GM18511 (cell line): Measurements from ENCODE around the gene C17orf50.

Source experiments
- ATAC-seq: cut with Tn5 transposase; IDR thresholded peaks from one replicate; pipeline ENCODE4 v1.9.1; 2021; ENCODE audit warnings: mild to moderate bottlenecking, moderate library complexity; ENCODE audit not compliant: unreplicated experiment

Gene C17orf50

GRCh38 chr17:35780950-35781349 is 20.3 kb downstream of the C17orf50 start:
- ATAC-seq: no peak

GRCh38 chr17:35784895-35785294 is 24.2 kb downstream of the C17orf50 start:
- no peak for ATAC-seq

- no peak for ATAC-seq
These were observed 26.3 kb downstream of the C17orf50 start for GRCh38 chr17:35786941-35787432.

DNA sequence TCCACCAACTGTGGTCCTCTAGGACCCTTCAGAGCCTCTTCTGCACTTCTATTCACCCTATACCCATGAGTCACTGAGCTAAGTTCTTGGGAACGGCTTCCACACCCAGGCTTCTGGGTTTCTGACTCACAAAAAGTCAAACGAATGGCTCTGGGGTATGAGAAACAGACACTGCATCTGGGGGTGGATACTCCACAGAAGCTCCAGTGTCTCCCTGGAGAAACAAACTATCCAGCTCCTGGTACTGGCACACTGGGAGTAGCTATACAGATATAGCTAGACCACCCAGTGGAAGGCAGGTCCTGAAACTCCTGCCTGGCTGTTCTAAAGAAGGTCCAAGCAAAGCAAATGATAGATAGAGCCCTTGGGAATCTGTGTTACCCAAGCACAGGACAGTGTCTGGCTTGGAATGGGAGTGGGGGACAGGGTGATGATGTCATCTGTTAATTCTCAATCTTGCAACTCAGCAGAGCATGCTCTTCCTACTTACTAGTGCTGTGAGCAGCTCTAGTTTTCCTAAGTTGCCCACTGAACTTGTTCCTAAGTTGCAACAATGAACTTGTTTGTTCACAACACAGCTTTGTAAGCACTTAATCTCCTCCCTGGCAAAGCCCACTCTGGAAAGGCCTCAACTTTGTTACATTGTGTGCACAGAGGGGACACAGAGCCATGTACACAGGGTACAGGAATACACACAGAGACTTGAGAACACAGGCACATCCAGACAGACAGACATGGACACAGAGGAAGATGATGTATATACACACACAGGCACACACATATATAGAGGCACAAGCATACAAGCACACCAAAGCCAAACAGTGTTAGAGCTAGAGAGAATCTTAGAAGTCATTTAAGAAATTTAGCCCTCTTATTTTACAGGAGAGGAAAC is 28.0 kb downstream of the C17orf50 start:
- ATAC-seq: no peak

- ATAC-seq: no peak
These were observed 30.2 kb downstream of the C17orf50 start for GRCh38 chr17:35790841-35791240.

DNA sequence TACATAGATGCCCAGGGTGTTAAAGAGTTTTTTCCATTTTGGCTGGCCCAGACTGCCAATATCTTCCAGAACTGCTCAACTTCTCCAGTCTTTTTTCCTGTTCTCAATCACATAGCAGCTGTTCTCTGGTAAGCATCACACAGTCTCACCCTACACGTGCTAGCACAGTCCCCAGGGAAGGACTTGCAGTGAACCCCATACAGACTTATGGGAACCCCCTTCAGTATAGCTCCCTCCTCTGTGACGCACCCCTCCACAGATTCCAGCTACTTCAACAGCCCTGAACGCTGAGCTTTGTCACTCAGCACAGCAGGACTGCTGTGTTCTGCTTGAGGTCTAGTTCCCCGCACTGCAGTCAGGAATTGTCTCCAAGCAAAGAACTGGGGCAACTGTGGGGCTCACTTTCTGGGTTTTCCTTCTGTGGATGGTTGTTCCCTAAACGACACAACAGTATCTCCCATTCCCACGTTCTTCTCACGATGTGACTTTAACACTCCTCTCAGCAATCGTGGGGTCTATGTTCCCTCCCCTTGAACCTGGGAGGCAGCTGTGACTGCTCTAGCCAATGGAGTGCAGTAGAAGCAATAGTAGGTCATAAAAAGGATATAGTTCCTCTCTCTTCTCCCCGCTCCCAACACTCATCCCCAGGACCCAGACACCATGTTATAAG is 31.1 kb downstream of the C17orf50 start:
- no peak for ATAC-seq

DNA sequence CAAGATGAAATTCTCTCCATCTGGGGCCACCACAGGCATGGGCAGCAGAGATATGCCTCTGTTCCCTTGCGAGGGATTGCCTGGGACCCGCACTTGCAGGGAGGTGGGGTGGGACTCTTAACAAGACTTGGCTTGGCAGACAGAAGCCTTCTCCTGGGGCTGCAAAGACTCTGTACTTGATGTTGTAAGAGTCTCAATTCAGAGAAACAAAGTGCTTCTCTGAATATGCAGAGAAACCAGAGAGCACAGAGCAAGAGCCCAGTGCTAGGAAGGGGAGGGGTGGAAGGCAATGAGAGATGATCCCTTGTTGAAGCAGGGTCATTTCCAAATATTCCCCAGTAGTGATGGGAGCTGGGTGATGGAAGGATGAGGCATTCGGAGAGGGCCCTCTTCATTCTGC is 32.6 kb downstream of the C17orf50 start:
- ATAC-seq: no peak

DNA sequence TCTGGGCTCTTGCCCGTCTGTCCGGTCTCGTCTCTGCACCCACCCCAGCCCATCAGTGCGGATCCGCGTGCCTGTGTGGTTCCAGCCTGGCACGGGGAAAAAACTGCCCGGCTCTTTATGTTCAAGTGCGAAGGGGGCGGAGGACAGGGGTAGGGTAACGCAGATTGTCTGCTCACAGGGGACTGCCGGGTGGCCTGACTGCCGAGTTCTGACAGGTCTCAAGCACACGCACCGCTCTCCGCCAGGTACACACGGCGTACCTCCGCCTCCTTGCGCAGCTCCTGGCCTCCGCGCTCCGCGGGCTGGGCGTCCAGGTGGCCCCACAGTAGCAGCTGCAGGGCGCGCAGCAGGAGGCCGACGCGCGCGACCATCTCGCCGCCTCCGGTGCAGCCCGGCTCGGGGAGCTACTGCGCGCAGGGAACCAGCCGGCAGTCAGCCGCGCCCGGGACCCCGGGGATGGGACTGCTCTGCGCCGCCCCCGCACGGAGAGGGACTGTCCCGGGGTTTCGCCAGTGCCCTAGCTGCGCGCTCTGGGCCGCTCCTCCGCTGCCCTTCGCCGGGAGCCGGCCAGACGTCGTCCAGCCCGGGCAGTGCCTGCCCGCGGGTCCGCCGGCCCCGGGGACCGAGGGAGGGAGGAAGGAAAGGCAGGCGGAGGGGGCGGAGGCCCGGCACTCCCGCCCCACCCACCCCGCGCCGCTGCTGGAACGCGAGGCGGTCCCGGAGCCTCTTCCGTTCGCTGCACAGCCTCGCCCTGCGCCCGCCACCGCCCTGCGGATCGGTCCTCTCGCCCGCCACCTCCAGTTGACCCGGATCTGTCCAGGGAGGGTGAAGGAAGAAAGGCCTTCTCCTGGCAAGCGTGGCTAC is 34.6 kb downstream of the C17orf50 start, which contains the start of gene MMP28:
TSS of gene MMP28 (minus strand) at position 635 of the 864 bp plus-strand sequence. CDS start at position 371, 264 bp downstream.
- no peak for ATAC-seq

- ATAC-seq: no peak
These were observed 35.2 kb downstream of the C17orf50 start for GRCh38 chr17:35795871-35796265.

DNA sequence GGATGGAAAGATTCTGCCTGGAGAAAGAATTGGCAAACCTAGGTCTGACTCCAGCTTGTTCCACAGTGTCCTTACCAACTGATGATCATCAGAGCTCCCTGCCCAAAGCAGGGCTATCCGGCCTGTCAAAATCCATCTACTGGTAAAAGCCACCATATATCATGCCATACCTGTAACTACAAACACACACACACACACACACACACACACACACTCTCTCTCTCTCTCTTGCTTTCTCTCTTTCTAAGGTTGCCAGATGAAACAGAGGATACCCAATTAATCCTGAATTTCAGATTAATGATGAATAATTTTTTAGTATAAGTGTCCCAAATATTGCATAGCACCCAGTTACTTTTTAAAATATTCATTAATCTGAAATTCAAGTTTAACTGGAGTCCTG is 36.3 kb downstream of the C17orf50 start:
- ATAC-seq: no peak

DNA sequence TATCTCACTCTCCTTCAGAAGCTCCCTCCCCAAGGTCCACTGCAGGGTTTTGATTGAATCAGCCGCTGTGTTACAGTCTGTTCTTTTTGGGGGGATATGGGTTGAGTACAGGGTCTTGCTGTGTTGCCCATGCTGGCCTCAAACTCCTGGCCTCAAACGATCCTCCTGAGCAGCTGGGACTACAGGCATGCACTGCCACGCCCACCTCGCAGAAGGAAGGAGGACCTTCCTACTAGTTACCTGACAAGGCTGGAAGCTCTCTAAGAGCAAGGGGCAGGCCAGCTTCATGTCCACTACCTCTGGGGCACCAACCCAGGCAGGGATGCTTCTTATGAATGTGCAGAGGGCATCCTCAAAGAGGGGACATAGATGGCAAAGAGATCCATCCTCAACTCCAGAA is 36.7 kb downstream of the C17orf50 start:
- ATAC-seq: no peak

DNA sequence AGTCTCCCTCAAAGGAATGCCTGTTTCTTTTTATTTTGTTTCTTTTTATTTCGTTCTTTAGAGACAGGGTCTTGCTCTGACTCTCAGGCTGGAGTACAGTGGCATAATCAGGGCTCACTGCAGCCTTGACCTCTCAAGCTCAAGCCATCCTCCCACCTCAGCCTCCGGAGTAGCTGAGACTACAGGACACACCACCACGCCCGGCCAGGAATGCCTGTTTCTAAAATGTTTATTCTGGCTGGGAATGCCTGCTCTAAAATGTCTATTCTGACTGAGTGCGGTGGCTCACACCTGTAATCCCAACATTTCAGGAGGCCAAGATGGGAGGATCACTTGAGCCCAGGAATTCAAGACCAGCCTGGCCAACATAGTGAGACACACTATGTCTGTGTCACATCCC is 37.2 kb downstream of the C17orf50 start:
- ATAC-seq: no peak

DNA sequence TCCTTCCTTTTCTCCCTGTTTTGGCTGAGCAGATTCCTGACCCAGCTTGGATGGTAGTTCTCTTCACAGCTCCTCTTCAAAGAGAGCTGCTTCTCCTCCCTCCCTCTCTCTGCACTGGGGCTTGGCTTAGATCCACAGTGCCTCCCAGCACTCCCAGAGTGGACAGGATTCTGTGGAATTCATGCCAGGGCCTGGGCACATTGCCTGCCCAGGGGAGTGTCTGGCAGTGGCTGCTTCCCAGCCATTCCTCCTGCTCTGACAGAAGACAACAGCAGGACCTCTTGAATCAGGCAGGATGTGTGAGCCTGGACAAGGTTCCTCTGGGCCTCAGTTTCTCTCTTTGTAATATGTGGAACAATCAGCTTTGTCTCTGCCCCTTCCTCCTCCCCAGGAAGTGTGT is 39.3 kb downstream of the C17orf50 start:
- no peak for ATAC-seq

DNA sequence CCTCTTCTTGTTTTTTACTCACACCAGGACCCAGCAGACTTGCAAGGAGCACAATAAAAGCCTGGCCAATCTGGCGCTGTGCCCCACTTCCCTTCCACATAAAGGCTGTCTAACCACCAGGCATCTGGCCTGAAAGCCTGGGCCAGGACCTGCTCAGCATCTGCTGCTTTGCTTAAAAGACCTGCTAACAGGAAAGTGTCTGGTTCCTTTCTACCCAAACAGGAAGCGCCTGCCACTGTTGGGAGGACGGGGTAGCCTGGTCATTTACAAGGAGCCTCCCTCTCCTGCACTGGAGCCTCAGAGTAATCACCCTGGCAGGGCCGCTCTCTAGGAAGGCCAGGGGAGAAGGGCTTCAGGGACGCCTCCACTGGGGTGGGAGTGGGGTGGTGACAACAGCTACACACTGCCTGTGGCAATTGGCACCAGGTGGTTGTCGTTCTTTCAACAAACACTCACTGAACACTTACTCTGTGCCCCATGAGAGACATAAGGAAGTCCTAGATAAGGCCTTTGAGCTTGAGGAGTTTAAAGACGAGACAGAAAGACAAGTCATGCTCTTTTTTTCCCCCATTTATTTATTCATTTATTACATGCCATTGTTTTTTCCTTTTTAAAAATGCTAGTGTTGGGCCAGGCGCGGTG is 41.0 kb downstream of the C17orf50 start:
- no peak for ATAC-seq

DNA sequence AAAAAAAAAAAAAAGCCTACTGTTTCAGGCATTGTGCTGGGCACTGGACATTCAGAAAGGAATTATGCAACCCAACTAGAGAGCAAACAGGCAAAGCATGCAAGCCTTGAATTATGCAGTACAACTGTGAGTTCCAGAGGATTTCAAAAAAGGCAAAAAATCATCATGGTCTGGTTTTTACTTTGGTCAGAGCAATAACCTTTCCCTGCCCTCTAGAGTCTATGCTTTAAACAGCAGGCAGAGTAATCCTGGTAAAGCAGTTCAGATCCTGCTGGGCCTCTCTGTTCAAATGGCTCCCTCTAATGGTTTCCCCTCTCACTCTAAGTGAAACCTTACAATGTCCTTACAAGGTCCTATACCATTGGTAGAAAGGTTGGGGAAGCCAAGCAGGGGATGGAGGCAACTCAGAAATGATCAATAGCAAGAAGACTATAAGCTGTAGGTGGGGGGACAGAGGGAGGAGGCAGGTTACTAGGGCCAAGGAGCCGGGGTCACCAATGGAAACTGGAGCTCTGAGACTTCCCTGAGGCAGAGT is 44.0 kb downstream of the C17orf50 start:
- no peak for ATAC-seq

GRCh38 chr17:35807371-35808144 is 46.9 kb downstream of the C17orf50 start:
- no peak for ATAC-seq

DNA sequence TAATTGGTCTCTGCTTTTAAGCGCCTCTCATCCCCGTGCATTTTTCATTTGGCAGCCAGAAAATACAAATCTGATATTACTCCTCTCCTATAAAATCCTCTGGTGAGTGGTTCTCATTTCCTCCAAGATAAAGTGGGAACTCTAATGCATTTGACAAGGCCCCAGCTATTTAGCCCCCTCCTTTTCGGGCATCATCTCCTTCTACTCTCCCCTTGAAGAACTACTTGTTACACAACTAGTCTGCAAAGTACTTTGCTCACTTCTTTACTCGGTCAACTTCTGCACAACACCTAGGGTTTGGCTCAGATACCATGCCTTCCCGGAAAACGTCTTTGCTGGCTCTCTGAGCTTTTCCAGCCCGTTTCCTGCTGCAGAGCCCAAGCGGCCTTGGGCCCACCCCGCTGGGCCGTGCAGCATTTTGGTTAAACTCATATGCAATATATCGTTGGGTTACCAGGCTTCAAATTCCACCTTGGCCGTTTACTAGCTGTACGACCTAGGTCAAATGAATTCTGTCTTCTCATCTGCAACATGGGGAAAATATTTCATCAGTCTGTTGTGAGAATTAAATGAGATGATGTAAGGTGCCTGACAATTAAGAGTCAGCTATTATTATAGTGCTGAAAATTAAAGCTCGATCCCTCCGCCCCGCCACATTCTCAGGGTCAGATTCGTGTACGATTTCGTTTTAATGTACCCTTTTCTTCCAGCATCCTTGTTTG is 47.7 kb downstream of the C17orf50 start:
- ATAC-seq: no peak

- ATAC-seq: peak; percentile 94
These were observed 48.5 kb downstream of the C17orf50 start, which contains the start of gene TAF15 for GRCh38 chr17:35808962-35809854. Gene TAF15 (plus strand): TSS chr17:35809484. CDS start chr17:35809570, 86 bp downstream.
